Measurements from ENCODE around the gene VASH2. TPM values are rescaled to one million over a fixed set of nuclear protein-coding genes. Genes with fewer than 3 reads are reported as not detected.
"Not testable (repeated sequence)": the region's sequence is repeated elsewhere in the genome, so short reads cannot be mapped to it uniquely, and the experiment has no call there.

Gene VASH2
- 25.3 TPM for total RNA-seq
- 10 to 100 TPM; 31.6 to 81.7 (median 54.5) TPM for polyA plus RNA-seq (ENCODE audit: insufficient read depth in 1 of 8, insufficient read length in 8 of 8, low replicate concordance in 1 of 8)
- long read RNA-seq, donor 1, full-length matches to known transcripts = 1 of 1 reads
- long read RNA-seq, donor 1, partial matches to known transcripts = 0 of 1 reads
- long read RNA-seq, donor 1, other reads (novel, unspliced or antisense) = 0 of 1 reads
- long read RNA-seq, donor 2 = 0 reads
- long read RNA-seq, donor 3, partial matches to known transcripts = 0 of 7 reads
- long read RNA-seq, donor 3, other reads (novel, unspliced or antisense) = 6 of 7 reads
- long read RNA-seq, donor 4, partial matches to known transcripts = 0 of 5 reads
- long read RNA-seq, donor 4, other reads (novel, unspliced or antisense) = 0 of 5 reads
- long read RNA-seq, donor 5, full-length matches to known transcripts = 3 of 52 reads
- long read RNA-seq, donor 5, partial matches to known transcripts = 25 of 52 reads
- long read RNA-seq, donor 5, other reads (novel, unspliced or antisense) = 24 of 52 reads
- long read RNA-seq, donor 6, partial matches to known transcripts = 0 of 10 reads
- long read RNA-seq, donor 6, other reads (novel, unspliced or antisense) = 6 of 10 reads
- long read RNA-seq, donor 7, partial matches to known transcripts = 0 of 4 reads
- long read RNA-seq, donor 7, other reads (novel, unspliced or antisense) = 0 of 4 reads
- long read RNA-seq, donor 8, partial matches to known transcripts = 0 of 2 reads
- long read RNA-seq, donor 8, other reads (novel, unspliced or antisense) = 0 of 2 reads
- long read RNA-seq, donor 9, partial matches to known transcripts = 17 of 18 reads
- long read RNA-seq, donor 9, other reads (novel, unspliced or antisense) = 0 of 18 reads
- long read RNA-seq, donor 10, full-length matches to known transcripts = 3 of 17 reads
- long read RNA-seq, donor 10, partial matches to known transcripts = 0 of 17 reads
- long read RNA-seq, donor 10, other reads (novel, unspliced or antisense) = 14 of 17 reads
- long read RNA-seq, donor 11, partial matches to known transcripts = 6 of 6 reads
- long read RNA-seq, donor 11, other reads (novel, unspliced or antisense) = 0 of 6 reads

DNA sequence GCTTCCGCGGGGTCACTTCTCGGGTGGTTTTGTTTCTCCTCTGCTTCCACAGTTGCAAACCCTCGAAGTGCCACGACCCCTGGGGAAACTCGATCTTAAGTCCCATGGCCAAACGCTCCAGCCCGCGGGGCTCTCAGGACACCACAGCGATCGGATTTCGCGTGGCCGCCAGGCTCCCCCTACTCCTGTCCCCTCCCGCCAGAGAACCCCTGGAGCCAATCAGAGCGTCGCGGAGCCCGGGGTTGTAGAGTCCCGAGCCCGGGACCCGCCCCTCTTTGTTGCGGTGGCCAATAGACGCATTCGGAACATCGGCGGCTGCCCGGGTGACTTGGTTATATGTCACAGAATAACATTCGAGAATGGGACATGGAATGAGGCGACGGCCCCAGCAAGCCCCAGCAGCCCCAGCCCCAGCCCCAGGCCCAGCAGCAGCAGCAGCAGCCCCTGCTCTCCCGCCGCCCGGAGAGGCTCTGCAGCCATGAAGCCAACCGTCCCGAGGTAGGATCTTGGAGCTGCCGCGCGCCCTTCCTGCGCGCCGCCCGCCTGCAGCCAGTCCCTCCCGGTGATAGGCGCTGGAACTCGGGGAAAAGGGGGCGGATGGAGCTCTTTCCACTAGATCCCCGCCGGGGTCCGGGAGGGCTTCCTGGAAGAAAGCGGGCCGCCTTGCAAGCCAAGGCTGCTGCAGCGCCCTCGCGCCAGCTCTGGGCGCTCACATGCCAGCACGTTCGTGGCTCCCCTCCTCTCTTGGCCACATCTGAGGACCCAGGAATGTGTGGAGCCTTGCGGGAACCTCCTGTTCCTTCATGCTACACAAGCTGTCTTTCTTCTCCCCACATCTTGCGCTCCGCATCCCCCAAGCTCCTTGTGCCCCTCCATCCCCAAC is at the start of gene VASH2:
Gene VASH2 (plus strand): TSS at position 299 of the 883 bp plus-strand sequence. CDS start 1,002 bp downstream, outside the sequence.
- Histone ChIP-seq H3K4me1 (ENCODE audit: control insufficient read depth, insufficient read depth, low read length) (peaks cover 35% of the 10 kb centered on the region), H3K4me3 (ENCODE audit: low read length) (peak within 1 kb of the TSS; percentile 79), H3K9me3 (replicated peaks; ENCODE audit: control insufficient read depth, low read depth, low read length) (no peaks in the 10 kb centered on the region), H3K27ac (ENCODE audit: low read length) (peak within 1 kb of the TSS; percentile 85), H3K27me3 (ENCODE audit: control insufficient read depth, insufficient read depth, low read length) (peaks cover 5% of the 10 kb centered on the region), H3K36me3 (ENCODE audit: control insufficient read depth, insufficient read depth, low read length) (peaks cover 19% of the 10 kb centered on the region)
- WGBS (ENCODE audit: insufficient coverage) = under 1% methylated on average over 55 of the region's 61 CpGs
- peak; percentile 98 for DNase-seq

DNA sequence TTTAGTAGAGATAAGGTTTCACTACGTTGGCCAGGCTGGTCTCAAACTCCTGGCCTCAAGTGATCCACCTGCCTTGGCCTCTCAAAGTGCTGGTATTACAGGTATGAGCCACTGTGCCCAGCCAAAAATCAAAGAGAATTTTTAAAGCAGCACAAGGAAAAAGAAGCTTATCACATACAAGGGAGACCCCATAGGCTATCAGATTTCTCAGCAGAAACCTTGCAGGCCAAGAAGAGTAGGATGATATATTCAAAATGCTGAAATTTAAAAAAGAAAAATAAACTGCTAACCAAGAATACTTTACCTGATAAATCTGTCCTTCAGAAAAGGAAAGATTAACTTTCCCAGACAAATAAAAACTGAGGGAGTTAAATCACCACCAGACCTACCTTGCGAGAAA is 49.1 kb upstream of the VASH2 start:
- no CpG with 5 or more reads among the region's 2 CpGs for WGBS (ENCODE audit: insufficient coverage)
- H3K27ac ChIP-seq (ENCODE audit: low read length) = no peak overlapping the region
- H3K4me1 ChIP-seq (ENCODE audit: control insufficient read depth, insufficient read depth, low read length) = no peaks in the 10 kb centered on the region
- peaks cover 12% of the 10 kb centered on the region for H3K36me3 ChIP-seq (ENCODE audit: control insufficient read depth, insufficient read depth, low read length)
- no peak overlapping the region for H3K4me3 ChIP-seq (ENCODE audit: low read length)
- DNase-seq = no peak
- peaks cover 12% of the 10 kb centered on the region for H3K9me3 ChIP-seq (replicated peaks; ENCODE audit: control insufficient read depth, low read depth, low read length)
- no peaks in the 10 kb centered on the region for H3K27me3 ChIP-seq (ENCODE audit: control insufficient read depth, insufficient read depth, low read length)

GRCh38 chr1:212902054-212902453 is 48.3 kb upstream of the VASH2 start:
- Histone ChIP-seq H3K27ac (ENCODE audit: low read length) (no peak overlapping the region), H3K27me3 (ENCODE audit: control insufficient read depth, insufficient read depth, low read length) (no peaks in the 10 kb centered on the region), H3K9me3 (replicated peaks; ENCODE audit: control insufficient read depth, low read depth, low read length) (peaks cover 12% of the 10 kb centered on the region), H3K4me3 (ENCODE audit: low read length) (no peak overlapping the region), H3K36me3 (ENCODE audit: control insufficient read depth, insufficient read depth, low read length) (peaks cover 12% of the 10 kb centered on the region), H3K4me1 (ENCODE audit: control insufficient read depth, insufficient read depth, low read length) (no peaks in the 10 kb centered on the region)
- no CpG with 5 or more reads among the region's 3 CpGs for WGBS (ENCODE audit: insufficient coverage)
- DNase-seq = no peak

GRCh38 chr1:212903664-212904063 is 46.7 kb upstream of the VASH2 start:
- H3K4me3 ChIP-seq (ENCODE audit: low read length) = no peak overlapping the region
- H3K36me3 ChIP-seq (ENCODE audit: control insufficient read depth, insufficient read depth, low read length) = peaks cover 8% of the 10 kb centered on the region
- no peaks in the 10 kb centered on the region for H3K27me3 ChIP-seq (ENCODE audit: control insufficient read depth, insufficient read depth, low read length)
- DNase-seq = no peak
- no CpG with 5 or more reads among the region's 1 CpG for WGBS (ENCODE audit: insufficient coverage)
- peaks cover 12% of the 10 kb centered on the region for H3K9me3 ChIP-seq (replicated peaks; ENCODE audit: control insufficient read depth, low read depth, low read length)
- no peaks in the 10 kb centered on the region for H3K4me1 ChIP-seq (ENCODE audit: control insufficient read depth, insufficient read depth, low read length)
- H3K27ac ChIP-seq (ENCODE audit: low read length) = no peak overlapping the region

DNA sequence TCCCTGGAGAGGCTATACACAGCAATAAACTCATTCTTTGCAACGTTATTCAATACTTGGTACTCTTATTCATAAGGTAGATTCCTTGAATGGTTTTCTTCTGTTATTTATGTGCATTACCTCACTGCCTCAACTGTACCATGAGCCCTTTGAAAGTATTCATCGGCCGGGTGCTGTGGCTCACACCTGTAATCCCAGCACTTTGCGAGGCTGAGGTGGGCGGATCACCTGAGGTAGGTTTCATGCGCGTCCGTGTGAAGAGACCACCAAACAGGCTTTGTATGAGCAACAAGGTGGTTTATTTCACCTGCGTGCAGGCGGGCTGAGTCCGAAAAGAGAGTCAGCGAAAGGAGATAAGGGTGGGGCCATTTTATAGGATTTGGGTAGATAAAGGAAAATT is 42.3 kb upstream of the VASH2 start:
- not testable (repeated sequence) for H3K4me3 ChIP-seq (ENCODE audit: low read length); H3K36me3 ChIP-seq (ENCODE audit: control insufficient read depth, insufficient read depth, low read length); H3K27ac ChIP-seq (ENCODE audit: low read length); H3K9me3 ChIP-seq (replicated peaks; ENCODE audit: control insufficient read depth, low read depth, low read length); H3K27me3 ChIP-seq (ENCODE audit: control insufficient read depth, insufficient read depth, low read length); H3K4me1 ChIP-seq (ENCODE audit: control insufficient read depth, insufficient read depth, low read length); DNase-seq
- 79% methylated on average over 11 of the region's 12 CpGs for WGBS (ENCODE audit: insufficient coverage)

- no peaks in the 10 kb centered on the region for H3K9me3 ChIP-seq (replicated peaks; ENCODE audit: control insufficient read depth, low read depth, low read length)
- no peaks in the 10 kb centered on the region for H3K36me3 ChIP-seq (ENCODE audit: control insufficient read depth, insufficient read depth, low read length)
- H3K27ac ChIP-seq (ENCODE audit: low read length) = no peak overlapping the region
- no peak overlapping the region for H3K4me3 ChIP-seq (ENCODE audit: low read length)
- H3K4me1 ChIP-seq (ENCODE audit: control insufficient read depth, insufficient read depth, low read length) = no peaks in the 10 kb centered on the region
- no CpG with 5 or more reads among the region's 3 CpGs for WGBS (ENCODE audit: insufficient coverage)
- no peaks in the 10 kb centered on the region for H3K27me3 ChIP-seq (ENCODE audit: control insufficient read depth, insufficient read depth, low read length)
- no peak for DNase-seq
Observed at GRCh38 chr1:212908971-212909370, 41.4 kb upstream of the VASH2 start.

DNA sequence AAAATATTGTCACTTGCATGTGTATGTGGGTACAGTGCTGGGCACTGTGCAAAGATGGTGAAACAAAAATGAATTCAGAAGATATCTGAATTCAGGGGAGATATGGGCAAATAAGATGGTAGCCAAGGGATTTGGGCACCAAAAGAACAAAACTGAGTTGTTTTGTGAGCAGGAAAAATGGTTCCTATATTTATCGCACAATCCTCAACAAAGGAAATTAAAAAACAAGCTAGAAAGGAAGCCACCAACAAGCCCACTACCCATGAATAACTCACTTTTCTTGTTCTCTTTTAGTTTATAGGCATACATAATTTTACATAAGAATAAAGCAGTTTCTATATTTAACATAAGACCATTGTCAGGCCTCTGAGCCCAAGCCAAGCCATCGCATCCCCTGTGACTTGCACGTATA is 40.7 kb upstream of the VASH2 start:
- Histone ChIP-seq H3K27me3 (ENCODE audit: control insufficient read depth, insufficient read depth, low read length) (no peaks in the 10 kb centered on the region), H3K4me1 (ENCODE audit: control insufficient read depth, insufficient read depth, low read length) (no peaks in the 10 kb centered on the region), H3K4me3 (ENCODE audit: low read length) (no peak overlapping the region), H3K9me3 (replicated peaks; ENCODE audit: control insufficient read depth, low read depth, low read length) (no peaks in the 10 kb centered on the region), H3K36me3 (ENCODE audit: control insufficient read depth, insufficient read depth, low read length) (no peaks in the 10 kb centered on the region), H3K27ac (ENCODE audit: low read length) (no peak overlapping the region)
- WGBS (ENCODE audit: insufficient coverage) = no CpG with 5 or more reads among the region's 3 CpGs
- no peak for DNase-seq

GRCh38 chr1:212910213-212910612 is 40.1 kb upstream of the VASH2 start:
- H3K27me3 ChIP-seq (ENCODE audit: control insufficient read depth, insufficient read depth, low read length); H3K9me3 ChIP-seq (replicated peaks; ENCODE audit: control insufficient read depth, low read depth, low read length): not testable (repeated sequence)
- WGBS (ENCODE audit: insufficient coverage) = 72% methylated on average over 8 of the region's 10 CpGs

GRCh38 chr1:212913638-212914037 is 36.7 kb upstream of the VASH2 start:
- WGBS (ENCODE audit: insufficient coverage) = no CpG with 5 or more reads among the region's 3 CpGs
- not testable (repeated sequence) for H3K36me3 ChIP-seq (ENCODE audit: control insufficient read depth, insufficient read depth, low read length); H3K27me3 ChIP-seq (ENCODE audit: control insufficient read depth, insufficient read depth, low read length); H3K4me3 ChIP-seq (ENCODE audit: low read length); DNase-seq; H3K27ac ChIP-seq (ENCODE audit: low read length); H3K9me3 ChIP-seq (replicated peaks; ENCODE audit: control insufficient read depth, low read depth, low read length)
- H3K4me1 ChIP-seq (ENCODE audit: control insufficient read depth, insufficient read depth, low read length) = peaks cover 25% of the 10 kb centered on the region

More at GRCh38 chr1:212910213-212910612, 40.1 kb upstream of the VASH2 start:
- not testable (repeated sequence) for H3K4me1 ChIP-seq (ENCODE audit: control insufficient read depth, insufficient read depth, low read length); H3K4me3 ChIP-seq (ENCODE audit: low read length); DNase-seq; H3K36me3 ChIP-seq (ENCODE audit: control insufficient read depth, insufficient read depth, low read length); H3K27ac ChIP-seq (ENCODE audit: low read length)
